ENCODE measurements around the gene SMARCC1. TPM values are rescaled to one million over a fixed set of nuclear protein-coding genes. Genes with fewer than 3 reads are reported as not detected.

The SMARCC1 gene
- total and polyA plus RNA-seq, 2 of the 4 experiments (the other 2 are of a cell fraction) = 18.6 to 39.6 TPM

Small RNA genes within 50 kb of the gene (microRNA-seq; reads per million reads assigned to microRNA genes)
- gene RF02271 (ENCODE audit: insufficient read depth, insufficient read length) (not detected), gene RN7SL870P (ENCODE audit: insufficient read depth, insufficient read length) (not detected)

Small RNA genes within 50 kb of the gene (small RNA-seq; reads per million reads assigned to genes)
- gene RF02271 = 0 reads per million in 5 experiments
- 0 reads per million in 5 experiments for gene RN7SL870P

Other genes starting within 250 kb of the SMARCC1 start
- under 0.01 TPM in 2 replicates for gene CSPG5, start 203.0 kb downstream of the SMARCC1 start, total RNA-seq (2012; rRNA removed)
- gene CSPG5, start 203.0 kb downstream of the SMARCC1 start, polyA plus RNA-seq (2012; rRNA removed) = 0.10 TPM in 2 replicates
- gene DHX30, start 21.2 kb upstream of the SMARCC1 start, total RNA-seq (2012; rRNA removed) = 51.7 and 57.2 TPM in 2 replicates
- 55.6 and 63.0 TPM in 2 replicates for gene DHX30, start 21.2 kb upstream of the SMARCC1 start, polyA plus RNA-seq (2012; rRNA removed)
- 80.5 and 87.8 TPM in 2 replicates for gene MAP4, start 234.5 kb upstream of the SMARCC1 start, total RNA-seq (2012; rRNA removed)
- 216 and 229 TPM in 2 replicates for gene MAP4, start 234.5 kb upstream of the SMARCC1 start, polyA plus RNA-seq (2012; rRNA removed)